H9 (cell line): ENCODE data around the gene TECPR2. TPM values are rescaled to one million over a fixed set of nuclear protein-coding genes. Genes with fewer than 3 reads are reported as not detected.

Experiments
- DNase-seq: peaks from one replicate; pipeline ENCODE4 v3.0.0-alpha.2; 2017
- H2AFZ ChIP-seq: one replicate; pipeline ENCODE4 v1.6.1; 2013; ENCODE audit warnings: mild to moderate bottlenecking, low read length, control low read depth, moderate library complexity
- H2AK5ac ChIP-seq: 2 replicates; pipeline ENCODE4 v1.6.1; 2013; ENCODE audit warnings: low read length, control low read depth, mixed read lengths; ENCODE audit not compliant: insufficient read length
- H2BK120ac ChIP-seq: one replicate; pipeline ENCODE4 v1.6.1; 2013; ENCODE audit warnings: low read depth, mild to moderate bottlenecking, low read length, control low read depth, inconsistent platforms; ENCODE audit not compliant: poor library complexity, severe bottlenecking
- H2BK12ac ChIP-seq: 2 replicates; pipeline ENCODE4 v1.6.1; 2013; ENCODE audit warnings: low read length, control low read depth, mixed read lengths, low read depth; ENCODE audit not compliant: insufficient read length
- H2BK15ac ChIP-seq: 2 replicates; pipeline ENCODE4 v1.6.1; 2013; ENCODE audit warnings: low read depth, low read length, control low read depth
- H2BK20ac ChIP-seq: one replicate; pipeline ENCODE4 v1.6.1; 2013; ENCODE audit warnings: low read depth, mild to moderate bottlenecking, low read length, control low read depth, inconsistent platforms; ENCODE audit not compliant: poor library complexity, severe bottlenecking
- H2BK5ac ChIP-seq: 2 replicates; pipeline ENCODE4 v1.6.1; 2013; ENCODE audit warnings: low read length, control low read depth, mixed read lengths; ENCODE audit not compliant: insufficient read length
- H3K14ac ChIP-seq: 2 replicates; pipeline ENCODE4 v1.6.1; 2013; ENCODE audit warnings: low read length, control low read depth; ENCODE audit not compliant: insufficient read depth
- H3K18ac ChIP-seq: 2 replicates; pipeline ENCODE4 v1.6.1; 2013; ENCODE audit warnings: low read depth, mild to moderate bottlenecking, mixed read lengths, low read length, control low read depth; ENCODE audit not compliant: insufficient read length
- H3K23ac ChIP-seq: 2 replicates; pipeline ENCODE4 v1.6.1; 2013; ENCODE audit warnings: low read length, control low read depth, mixed read lengths, low read depth; ENCODE audit not compliant: insufficient read length
- H3K23me2 ChIP-seq: 2 replicates; pipeline ENCODE4 v1.6.1; 2013; ENCODE audit warnings: low read depth, mild to moderate bottlenecking, mixed read lengths, low read length, control low read depth; ENCODE audit not compliant: insufficient read length, poor library complexity, severe bottlenecking
- H3K27ac ChIP-seq: 2 replicates; pipeline ENCODE4 v1.5.1; 2013; ENCODE audit warnings: low read length, control low read depth, mixed read lengths, low read depth; ENCODE audit not compliant: insufficient read length
- H3K27me3 ChIP-seq: 2 replicates; pipeline ENCODE4 v1.6.1; 2013; ENCODE audit warnings: low read length, control low read depth, inconsistent platforms; ENCODE audit not compliant: insufficient read depth
- H3K4ac ChIP-seq: 2 replicates; pipeline ENCODE4 v1.6.1; 2013; ENCODE audit warnings: low read depth, mild to moderate bottlenecking, control low read depth, inconsistent platforms, low read length, moderate library complexity
- H3K4me1 ChIP-seq: 2 replicates; pipeline ENCODE4 v1.6.1; 2013; ENCODE audit warnings: low read length, control low read depth, inconsistent platforms; ENCODE audit not compliant: insufficient read depth
- H3K4me2 ChIP-seq: 2 replicates; pipeline ENCODE4 v1.6.1; 2013; ENCODE audit warnings: low read length, control low read depth, mixed read lengths; ENCODE audit not compliant: insufficient read length, insufficient read depth
- H3K56ac ChIP-seq: 2 replicates; pipeline ENCODE4 v1.6.1; 2013; ENCODE audit warnings: low read depth, mild to moderate bottlenecking, mixed read lengths, low read length, control low read depth; ENCODE audit not compliant: insufficient read length
- H3K79me1 ChIP-seq: 2 replicates; pipeline ENCODE4 v1.6.1; 2013; ENCODE audit warnings: low read depth, mild to moderate bottlenecking, moderate library complexity, low read length, control low read depth, inconsistent platforms; ENCODE audit not compliant: insufficient read depth, poor library complexity, severe bottlenecking
- H3K79me2 ChIP-seq: 2 replicates; pipeline ENCODE4 v1.6.1; 2013; ENCODE audit warnings: low read length, control low read depth, inconsistent platforms; ENCODE audit not compliant: insufficient read depth
- H3K9ac ChIP-seq: 2 replicates; pipeline ENCODE4 v1.6.1; 2013; ENCODE audit warnings: low read length, control low read depth, mixed read lengths; ENCODE audit not compliant: insufficient read length; ENCODE audit errors: extremely low read depth
- H3K9me3 ChIP-seq: one replicate; pipeline ENCODE4 v1.6.1; 2013; ENCODE audit warnings: low read depth, low read length, inconsistent platforms; ENCODE audit not compliant: control insufficient read depth
- H3T11ph ChIP-seq: one replicate; pipeline ENCODE4 v1.6.1; 2013; ENCODE audit warnings: mild to moderate bottlenecking, low read length, control low read depth, inconsistent platforms
- H4K20me1 ChIP-seq: one replicate; pipeline ENCODE4 v1.6.1; 2013; ENCODE audit not compliant: control insufficient read depth, insufficient read length, insufficient read depth
- H4K5ac ChIP-seq: 2 replicates; pipeline ENCODE4 v1.6.1; 2013; ENCODE audit warnings: low read depth, mild to moderate bottlenecking, mixed read lengths, low read length, control low read depth; ENCODE audit not compliant: insufficient read length
- H4K8ac ChIP-seq: replicated peaks from 2 replicates; pipeline ENCODE4 v1.6.1; 2013; ENCODE audit warnings: low read length, control low read depth, mixed read lengths, low read depth; ENCODE audit not compliant: insufficient read length
- H4K91ac ChIP-seq: 2 replicates; pipeline ENCODE4 v1.6.1; 2013; ENCODE audit warnings: low read depth, mild to moderate bottlenecking, moderate library complexity, mixed read lengths, low read length, control low read depth; ENCODE audit not compliant: insufficient read length
- H3K27ac Mint-ChIP-seq, 3 experiments: 2 replicates in 2 of 3; 3 replicates in 1 of 3; pipeline ENCODE4 v1.8.0; 2020 to 2021; ENCODE audit warnings: mixed read lengths in 3 of 3, mild to moderate bottlenecking in 1 of 3, moderate library complexity in 1 of 3
- H3K27me3 Mint-ChIP-seq: 2 replicates; pipeline ENCODE4 v1.8.0; 2021; ENCODE audit warnings: low read depth, mild to moderate bottlenecking, moderate library complexity, mixed read lengths
- H3K36me3 Mint-ChIP-seq, 3 experiments: 2 replicates in 2 of 3; 3 replicates in 1 of 3; pipeline ENCODE4 v1.8.0; 2020 to 2021; ENCODE audit warnings: low read depth in 3 of 3, mixed read lengths in 3 of 3; ENCODE audit not compliant: insufficient read depth in 1 of 3
- H3K4me1 Mint-ChIP-seq, 2 experiments: 2 replicates each; pipeline ENCODE4 v1.8.0; 2020; ENCODE audit warnings: mixed read lengths in 2 of 2
- H3K4me3 Mint-ChIP-seq, 2 experiments: 2 replicates in 1 of 2; 3 replicates in 1 of 2; pipeline ENCODE4 v1.8.0; 2020 to 2021; ENCODE audit warnings: mild to moderate bottlenecking in 2 of 2, mixed read lengths in 2 of 2, moderate library complexity in 1 of 2
- H3K9me3 Mint-ChIP-seq, 2 experiments: 2 replicates in 1 of 2; 3 replicates in 1 of 2; pipeline ENCODE4 v1.8.0; 2020; ENCODE audit warnings: mild to moderate bottlenecking in 2 of 2, mixed read lengths in 2 of 2, moderate library complexity in 1 of 2
- CTCF ChIP-seq: fragments of 200-600 bp; sonication (generic); conservative IDR thresholded peaks from 3 replicates; pipeline ENCODE4 v1.8.0; 2021; ENCODE audit warnings: antibody characterized with exemption, mild to moderate bottlenecking
- WGBS: extraction: QIAGEN DNeasy Blood & Tissue Kit; methylation state at CpG from one replicate; pipeline ENCODE4 v1.1.7; 2013; ENCODE audit warnings: missing lambda C conversion rate, low lambda C conversion rate, mixed read lengths; ENCODE audit not compliant: insufficient read length; ENCODE audit errors: extremely low coverage; 5-methylcytosine and 5-hydroxymethylcytosine counted together
- total RNA-seq: library from RNA; stranded (reverse); gene quantifications from 2 replicates; pipeline ENCODE4 v1.2.1, GENCODE V29; 2021

TECPR2 gene
- total RNA-seq, 1 experiment from 2014 or later, result 15.4 TPM

GRCh38 chr14:102374264-102374663 is 11.5 kb downstream of the TECPR2 start:
- Histone ChIP-seq H2BK15ac (no peak overlapping the region), H3K27me3 (no peaks in the 10 kb centered on the region), H3K4ac (no peak overlapping the region), H4K5ac (no peak overlapping the region), H4K91ac (no peak overlapping the region), H3T11ph (no peak overlapping the region), H3K27ac (no peak overlapping the region), H3K4me1 (no peaks in the 10 kb centered on the region), H2AFZ (no peak overlapping the region), H4K8ac (no peak overlapping the region), H3K14ac (no peak overlapping the region), H2BK120ac (no peak overlapping the region), H3K4me2 (no peak overlapping the region), H3K23me2 (no peaks in the 10 kb centered on the region), H3K23ac (no peak overlapping the region), H3K9ac (no peak overlapping the region), H2BK5ac (no peak overlapping the region), H2BK12ac (no peak overlapping the region), H3K56ac (no peak overlapping the region), H4K20me1 (no peaks in the 10 kb centered on the region), H3K9me3 (no peaks in the 10 kb centered on the region), H3K79me2 (no peaks in the 10 kb centered on the region), H3K79me1 (no peaks in the 10 kb centered on the region), H2AK5ac (no peak overlapping the region), H3K18ac (no peak overlapping the region), H2BK20ac (no peak overlapping the region)
- Mint-ChIP-seq H3K4me1 (peaks cover 0 to 10% of the 10 kb centered on the region in 2 experiments; a peak in 3 of 4 replicates), H3K9me3 (no peaks in the 10 kb centered on the region), H3K4me3 (no peak overlapping the region), H3K36me3 (peaks cover 0 to 18% (median 0%) of the 10 kb centered on the region in 3 experiments; a peak in 3 of 7 replicates), H3K27ac (no peak overlapping the region; a peak in 1 of 7 replicates), H3K27me3 (no peaks in the 10 kb centered on the region)
- TF ChIP-seq CTCF, result no peak
- no peak for DNase-seq
- WGBS, result no CpG with 5 or more reads among the region's 2 CpGs
